GM21423 (cell line): ENCODE results near the gene CYP4V2.
"Not testable (repeated sequence)": the region's sequence is repeated elsewhere in the genome, so short reads cannot be mapped to it uniquely, and the experiment has no call there.

ENCODE experiments used
- ATAC-seq: cut with Tn5 transposase; IDR thresholded peaks from one replicate; pipeline ENCODE4 v1.9.1; 2021; ENCODE audit warnings: mild to moderate bottlenecking, moderate library complexity; ENCODE audit not compliant: unreplicated experiment

The CYP4V2 gene

DNA sequence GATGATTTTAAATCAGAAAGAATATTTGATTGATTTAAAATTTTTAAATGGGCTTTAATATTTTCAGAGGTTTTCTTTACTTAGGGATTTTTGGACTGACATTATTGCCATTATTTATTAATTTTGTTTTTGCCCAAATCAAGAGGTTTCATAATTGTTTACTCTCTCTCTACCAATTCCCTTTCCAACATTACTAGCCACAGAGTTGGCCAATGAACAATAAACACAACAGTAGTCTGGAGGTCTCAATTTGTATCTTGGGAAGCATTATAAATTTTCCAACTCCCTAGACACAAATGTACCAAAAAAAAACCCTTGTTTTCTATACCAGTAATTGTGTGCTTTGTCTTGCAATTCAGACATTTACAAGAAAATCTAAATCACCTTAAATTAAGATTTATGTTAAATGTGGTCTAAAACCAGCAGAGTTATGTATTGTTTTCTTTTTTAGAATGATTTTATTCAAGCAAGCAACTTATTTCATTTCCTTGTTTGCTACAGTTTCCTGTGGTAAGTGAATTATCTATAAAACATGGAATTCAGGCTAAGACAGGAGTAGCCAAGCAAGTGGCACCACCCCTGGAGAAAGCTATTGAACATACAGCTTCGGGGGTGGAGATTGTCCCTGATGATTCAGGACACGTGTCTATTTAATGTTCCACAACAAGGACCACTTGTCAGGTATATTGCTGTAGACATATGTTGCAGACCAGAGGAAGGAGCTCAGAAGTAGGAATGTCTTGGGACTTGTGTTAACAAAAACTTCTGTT lies 36.6 kb downstream of the CYP4V2 start:
- ATAC-seq, result no peak

DNA sequence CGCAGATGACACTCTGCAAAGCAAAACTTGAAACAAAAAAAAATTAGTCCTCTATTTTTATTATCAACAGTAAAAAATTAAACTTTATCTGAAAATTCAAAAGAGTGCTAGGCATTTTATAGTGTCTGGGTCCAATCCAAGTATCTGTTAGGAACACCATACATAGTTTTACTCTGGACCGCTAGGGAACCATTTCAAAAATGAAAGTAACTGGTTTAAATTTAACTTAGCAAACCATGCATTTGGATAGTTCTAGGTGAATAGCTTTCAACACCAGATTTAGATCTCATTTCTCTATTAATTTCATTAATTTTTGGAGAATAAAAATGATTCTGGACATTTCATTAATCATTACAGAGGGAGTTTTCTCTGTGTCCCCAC lies 37.1 kb downstream of the CYP4V2 start:
- no peak for ATAC-seq

DNA sequence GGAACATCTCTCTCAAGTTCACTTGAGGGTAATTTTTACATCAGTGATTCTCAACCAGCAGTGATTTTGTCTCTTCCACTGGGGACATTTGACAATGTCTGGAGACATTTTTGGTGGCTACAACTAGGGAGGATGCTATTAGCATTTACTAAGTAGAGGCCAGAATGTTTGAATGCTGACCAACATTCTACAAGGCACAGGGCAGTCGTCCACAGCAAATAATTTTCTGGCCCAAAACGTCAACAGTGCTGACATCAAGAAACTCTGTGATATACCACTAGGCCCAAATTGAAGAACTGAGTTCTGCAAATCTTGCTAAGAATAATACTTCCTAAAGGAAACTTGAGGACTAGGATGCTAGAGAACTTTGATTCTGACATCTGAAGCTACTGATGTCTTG lies 43.0 kb downstream of the CYP4V2 start:
- ATAC-seq, result no peak

DNA sequence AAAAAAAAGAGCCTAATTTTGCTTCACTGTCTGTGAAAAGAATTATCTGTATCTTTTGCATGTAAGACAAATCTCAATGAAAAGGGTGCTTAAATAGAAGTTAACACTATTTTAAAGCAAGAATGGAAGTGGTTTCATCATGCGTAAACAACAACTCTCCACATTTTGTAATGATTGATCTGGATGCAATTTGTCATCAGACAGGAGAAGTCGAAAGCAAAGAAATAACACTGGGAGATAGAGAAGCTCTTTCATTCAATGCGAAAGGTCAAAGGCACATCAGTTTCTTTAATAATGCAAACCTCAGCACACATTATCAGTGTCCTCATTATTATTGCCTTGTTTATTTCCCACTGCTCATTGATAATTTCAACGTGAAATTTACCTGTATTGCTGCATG lies 44.8 kb downstream of the CYP4V2 start:
- no peak for ATAC-seq

DNA sequence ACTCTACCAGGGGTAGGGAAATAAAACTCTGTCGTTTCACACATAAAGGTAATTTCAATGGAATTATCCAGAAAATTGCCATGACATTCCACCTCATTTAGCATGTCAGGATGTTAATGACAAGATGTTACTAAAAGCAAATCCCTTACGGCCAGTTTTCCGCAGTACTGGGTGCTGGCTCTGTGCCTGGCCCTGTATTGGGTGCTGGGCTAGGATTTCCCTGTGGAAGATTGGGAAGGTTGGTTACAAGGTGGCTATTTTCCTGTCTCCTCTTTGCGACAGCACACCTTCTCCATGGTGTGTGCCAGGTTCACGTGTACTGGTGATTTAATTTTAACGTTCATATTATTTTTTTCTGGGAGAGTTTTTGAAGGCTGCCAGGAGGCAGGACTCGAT lies 49.1 kb downstream of the CYP4V2 start:
- no peak for ATAC-seq

DNA sequence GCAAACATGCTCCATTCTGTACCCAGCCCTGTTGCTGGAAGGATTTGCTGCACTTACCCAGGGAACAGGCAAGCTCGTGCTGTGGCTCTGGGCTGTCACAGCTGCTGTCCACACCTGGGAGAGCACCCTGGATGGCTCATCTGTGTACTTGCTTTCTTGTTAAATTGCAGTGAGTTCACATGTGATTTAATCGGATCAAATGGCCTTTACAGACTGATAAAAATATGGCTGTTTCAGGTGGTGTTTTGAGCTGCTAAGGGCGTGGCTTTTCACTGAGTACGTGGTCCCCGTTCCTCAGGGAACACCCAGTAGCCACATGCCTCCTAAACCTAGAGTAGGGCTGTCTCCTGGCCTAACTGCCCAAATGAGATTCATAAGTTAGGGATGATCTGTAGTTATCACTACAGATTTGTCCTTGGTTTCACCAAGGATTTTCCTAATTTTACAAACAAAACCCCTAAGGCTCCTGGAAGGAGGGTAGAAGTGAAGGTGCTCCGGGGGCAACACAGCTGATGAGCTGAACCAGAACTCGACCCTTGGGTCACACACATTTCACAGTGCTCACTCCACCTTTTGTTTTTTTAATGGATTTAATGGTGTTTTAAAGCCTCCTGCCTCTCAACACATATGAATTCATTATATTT lies 49.6 kb downstream of the CYP4V2 start:
- ATAC-seq, result no peak

DNA sequence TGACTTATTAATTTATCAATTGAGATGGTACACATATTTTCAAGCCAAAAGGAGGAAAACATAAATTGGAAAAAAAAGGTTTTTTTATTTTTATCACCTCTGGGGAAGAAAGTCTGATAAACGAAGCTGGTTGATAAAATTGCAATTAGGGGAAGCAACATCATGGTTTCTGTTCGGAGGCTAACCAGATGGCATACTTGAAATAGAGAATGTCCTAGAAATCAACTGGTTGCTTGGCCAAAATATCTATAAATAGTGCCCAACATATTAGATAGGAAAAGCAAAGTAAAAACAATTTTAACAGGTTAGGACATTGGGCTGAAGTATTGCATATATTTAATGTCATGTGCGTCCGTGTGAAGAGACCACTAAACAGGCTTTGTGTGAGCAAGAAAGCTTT lies 50.2 kb downstream of the CYP4V2 start:
- ATAC-seq, result no peak

DNA sequence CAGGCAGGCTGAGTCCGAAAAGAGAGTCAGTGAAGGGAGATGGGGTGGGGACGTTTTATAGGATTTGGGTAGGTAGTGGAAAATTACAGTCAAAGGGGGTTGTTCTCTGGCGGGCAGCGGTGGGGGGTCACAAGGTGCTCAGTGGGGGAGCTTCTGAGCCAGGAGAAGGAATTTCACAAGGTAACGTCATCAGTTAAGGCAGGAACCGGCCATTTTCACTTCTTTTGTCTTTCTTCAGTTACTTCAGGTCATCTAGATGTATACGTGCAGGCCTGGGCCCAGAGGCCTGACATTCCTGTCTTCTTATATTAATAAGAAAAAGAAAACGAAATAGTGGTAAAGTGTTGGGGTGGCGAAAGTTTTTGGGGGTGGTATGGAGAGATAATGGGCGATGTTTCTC lies 50.7 kb downstream of the CYP4V2 start:
- not testable (repeated sequence) for ATAC-seq

DNA sequence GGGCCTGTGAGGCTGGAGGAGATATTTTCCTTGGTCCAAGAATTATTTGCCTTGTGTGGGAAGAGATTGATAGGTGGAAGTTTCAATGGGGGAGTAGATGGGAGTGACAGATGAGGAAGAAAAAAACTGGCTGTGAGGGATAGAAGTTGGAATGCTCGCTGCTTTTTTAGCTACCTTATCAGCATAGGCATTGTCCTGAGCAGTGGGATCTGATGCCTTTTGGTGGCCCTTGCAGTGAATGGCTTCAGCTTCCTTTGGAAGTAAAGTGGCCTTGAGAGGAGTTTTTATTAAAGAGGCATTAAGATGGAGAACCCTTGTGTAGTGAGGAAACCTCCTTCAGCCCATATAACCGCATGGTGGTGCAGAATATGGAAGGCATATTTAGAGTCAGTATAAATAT lies 52.0 kb downstream of the CYP4V2 start:
- ATAC-seq, result no peak

DNA sequence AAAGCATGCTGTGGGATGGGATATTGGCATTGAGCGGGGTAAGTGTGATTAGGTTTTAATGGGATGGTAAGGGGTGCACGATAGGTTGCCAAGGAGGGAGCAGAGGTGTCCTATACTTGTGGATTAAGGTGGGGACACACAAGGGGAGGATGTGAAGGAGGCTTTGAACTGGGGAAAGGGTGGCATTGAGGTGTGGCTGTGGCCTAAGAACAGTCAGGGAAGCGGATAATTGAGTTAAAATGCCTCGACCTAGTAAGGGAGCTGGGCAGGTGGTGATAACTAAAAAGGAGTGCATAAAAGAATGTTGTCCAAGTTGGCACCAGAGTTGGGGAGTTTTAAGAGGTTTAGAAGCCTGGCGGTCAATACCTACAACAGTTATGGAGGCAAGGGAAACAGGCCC lies 53.5 kb downstream of the CYP4V2 start:
- ATAC-seq, result no peak

DNA sequence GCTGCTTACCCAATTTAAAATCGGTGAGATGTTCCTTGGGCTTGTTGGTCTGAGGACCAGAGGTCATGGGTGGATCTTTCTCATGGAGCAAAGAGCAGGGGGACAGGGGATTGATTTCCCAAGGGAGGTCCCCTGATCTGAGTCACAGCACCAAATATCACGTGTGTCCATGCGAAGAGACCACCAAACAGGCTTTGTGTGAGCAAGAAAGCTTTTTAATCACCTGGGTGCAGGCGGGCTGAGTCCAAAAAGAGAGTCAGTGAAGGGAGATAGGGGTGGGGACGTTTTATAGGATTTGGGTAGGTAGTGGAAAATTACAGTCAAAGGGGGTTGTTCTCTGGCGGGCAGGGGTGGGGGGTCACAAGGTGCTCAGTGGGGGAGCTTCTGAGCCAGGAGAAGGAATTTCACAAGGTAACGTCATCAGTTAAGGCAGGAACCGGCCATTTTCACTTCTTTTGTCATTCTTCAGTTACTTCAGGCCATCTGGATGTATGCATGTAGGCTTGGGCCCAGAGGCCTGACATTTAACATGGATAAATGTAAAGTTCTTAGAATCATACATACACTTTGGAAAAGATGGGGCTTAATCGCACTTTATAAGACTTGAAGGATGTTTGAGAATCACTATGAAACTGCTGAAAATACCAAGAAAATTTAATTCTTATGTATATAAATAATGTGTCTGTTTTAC lies 55.8 kb downstream of the CYP4V2 start:
- ATAC-seq, result not testable (repeated sequence)

DNA sequence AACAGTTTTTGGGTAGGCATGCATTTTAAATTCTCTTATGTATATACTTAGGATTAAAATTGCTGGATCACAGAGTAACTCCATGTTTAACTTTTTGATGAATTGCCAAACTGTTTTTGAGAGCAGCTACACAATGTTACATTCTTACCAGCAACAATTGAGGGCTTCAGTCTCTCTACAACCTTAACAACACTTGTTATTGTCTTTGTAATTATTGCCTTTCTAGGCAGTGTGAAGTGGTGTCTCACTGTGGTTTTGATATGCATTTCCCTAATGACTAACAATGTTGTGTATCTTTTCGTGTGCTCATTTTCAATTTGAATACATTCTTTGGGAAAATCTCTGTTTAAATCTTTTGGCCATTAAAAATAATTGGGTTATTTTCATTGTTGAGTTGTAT lies 57.3 kb downstream of the CYP4V2 start:
- ATAC-seq, result no peak

DNA sequence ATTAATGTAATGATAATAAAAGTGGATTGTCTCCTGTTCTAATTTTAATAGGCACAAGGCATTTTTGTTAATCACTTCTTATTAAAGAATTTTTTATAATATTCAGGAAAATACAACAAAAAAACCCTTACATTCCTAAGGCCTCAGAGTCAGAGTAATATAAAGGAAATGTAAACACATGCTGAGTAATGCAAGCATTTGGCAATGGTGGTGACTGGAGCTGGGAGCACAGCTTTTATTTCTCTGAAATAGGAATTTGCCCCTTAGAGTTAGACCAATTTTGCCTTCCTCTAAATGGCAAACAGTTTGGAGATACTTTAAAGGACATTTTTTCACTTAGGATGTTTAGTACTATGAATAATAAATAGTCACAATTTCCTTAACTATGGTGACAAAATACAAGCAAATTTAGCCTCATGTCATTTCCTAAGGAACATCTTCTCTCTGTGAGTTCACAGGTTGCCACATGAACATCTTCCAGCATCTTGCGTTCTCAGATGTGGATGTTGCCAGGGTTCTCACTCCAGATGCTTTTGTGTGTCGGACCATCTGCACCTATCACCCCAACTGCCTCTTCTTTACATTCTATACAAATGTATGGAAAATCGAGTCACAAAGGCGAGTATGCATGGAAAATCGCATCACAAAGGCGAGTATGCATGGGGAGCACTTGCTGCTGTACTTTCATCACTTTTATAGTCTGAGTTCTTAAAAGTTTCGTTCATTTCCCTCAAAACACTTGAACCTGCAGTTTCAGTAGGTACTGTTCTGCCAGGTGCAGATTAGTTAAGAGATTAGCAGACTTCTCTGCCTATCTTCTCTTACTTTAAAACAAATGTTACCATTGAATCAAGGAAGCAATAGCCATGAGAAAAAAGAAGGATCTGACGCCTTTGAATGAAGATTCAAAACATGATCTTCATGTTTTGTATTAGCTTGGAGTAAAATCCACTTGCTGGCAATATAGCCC lies 58.7 kb downstream of the CYP4V2 start:
- ATAC-seq, result no peak

DNA sequence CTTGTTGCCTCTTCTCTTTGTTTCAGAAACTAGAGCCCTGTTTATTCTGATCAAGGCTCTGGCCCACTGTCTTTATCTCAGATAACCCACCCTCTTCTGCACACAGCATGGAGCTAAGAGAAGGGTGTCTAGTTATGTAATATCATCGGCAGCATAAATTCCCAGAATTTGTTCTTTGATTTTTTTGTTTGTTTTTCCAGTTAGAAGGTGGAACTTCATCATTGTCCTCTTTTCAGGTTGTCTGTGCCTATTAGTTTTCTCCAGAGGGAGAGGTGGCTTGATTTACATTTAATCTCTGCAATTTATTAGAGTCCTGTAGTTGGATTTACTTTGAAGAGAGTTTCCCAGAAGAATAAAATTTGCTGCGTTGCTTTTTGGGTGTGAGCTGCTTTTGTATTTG lies 59.4 kb downstream of the CYP4V2 start:
- ATAC-seq, result no peak

DNA sequence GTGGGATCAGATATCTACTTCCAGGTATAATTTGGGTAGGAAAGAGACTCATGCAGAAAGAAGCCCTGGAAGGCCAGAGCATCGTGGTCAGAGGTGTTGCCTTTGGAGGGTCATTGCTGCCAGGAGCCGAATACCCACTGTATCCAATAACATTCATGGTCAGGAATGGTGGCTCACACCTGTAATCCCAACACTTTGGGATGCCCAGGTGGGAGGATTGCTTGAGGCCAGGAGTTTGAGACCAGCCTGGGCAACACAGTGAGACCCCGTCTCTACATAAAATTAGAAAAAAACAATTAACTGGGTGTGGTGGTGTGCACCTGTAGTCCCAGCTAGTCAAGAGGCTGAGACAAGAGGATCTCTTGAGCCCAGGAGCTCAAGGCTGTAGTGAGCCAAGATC lies 63.8 kb downstream of the CYP4V2 start:
- no peak for ATAC-seq

DNA sequence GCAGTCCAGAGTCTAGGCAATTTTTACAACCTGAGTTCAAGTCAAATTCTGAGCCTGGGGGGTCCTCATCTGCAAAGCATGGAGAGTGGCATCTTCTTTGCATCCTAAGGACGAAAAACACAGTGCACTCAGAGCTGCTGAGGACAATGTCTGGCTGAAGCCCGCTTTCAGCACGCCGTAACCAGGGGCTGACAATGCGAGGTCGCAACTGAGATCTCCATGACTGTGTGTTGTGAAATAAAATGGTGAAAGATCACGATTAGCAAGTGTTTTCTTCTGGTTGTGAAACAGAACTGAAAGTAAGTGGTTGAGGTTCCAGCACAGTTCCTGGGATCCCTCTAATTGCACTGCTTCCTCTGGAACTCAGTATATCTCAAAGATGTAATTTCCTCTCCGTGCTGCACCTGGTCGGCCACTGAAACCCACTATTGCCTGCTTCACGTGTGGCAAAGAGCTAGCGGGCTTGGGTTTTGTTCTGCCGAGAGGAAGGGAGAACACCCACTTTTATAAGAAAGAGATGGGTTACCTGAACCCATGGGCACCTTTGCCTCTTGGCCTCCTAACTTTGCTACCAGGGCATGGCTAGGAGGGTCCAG lies 66.9 kb downstream of the CYP4V2 start:
- ATAC-seq, result no peak

DNA sequence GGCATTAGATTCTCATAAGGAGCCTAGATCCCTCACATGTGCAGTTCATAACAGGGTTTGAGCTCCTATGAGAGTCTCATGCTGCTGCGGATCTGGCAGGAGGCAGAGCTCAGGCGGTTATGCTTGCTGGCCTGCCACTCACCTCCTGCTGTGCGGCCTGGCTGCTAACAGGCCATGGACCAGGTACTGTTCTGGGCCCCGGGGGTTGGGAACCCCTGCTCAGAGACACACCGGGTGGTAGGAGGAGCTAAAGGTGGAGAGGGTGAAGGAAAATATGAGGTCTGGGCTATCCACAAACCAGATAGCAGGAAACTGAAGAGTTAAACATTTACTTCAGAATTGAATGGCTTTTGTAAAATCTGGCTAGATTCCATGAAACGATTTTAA lies 68.7 kb downstream of the CYP4V2 start:
- no peak for ATAC-seq
